Lower leg skin (tissue), 3 donors: Measurements from ENCODE around the gene DNMT3A.

ENCODE experiments used
- CTCF ChIP-seq, 3 donors: fragments of 450-650 bp; IDR thresholded peaks; one replicate each; pipeline ENCODE4 v1.5.1; 2016; ENCODE audit warnings: antibody characterized with exemption in 3 of 3, mild to moderate bottlenecking in 3 of 3, moderate library complexity in 2 of 3
- POLR2A ChIP-seq, 2 donors: fragments of 450-650 bp; IDR thresholded peaks; one replicate each; pipeline ENCODE4 v1.6.1; 2016 to 2017; ENCODE audit warnings: antibody characterized with exemption in 2 of 2, mild to moderate bottlenecking in 1 of 2, moderate library complexity in 1 of 2

GRCh38 chr2:25373269-25373981 is 31.7 kb upstream of the DNMT3A start:
- TF ChIP-seq CTCF (IDR thresholded peaks at IDR 0.05) (no peak), POLR2A (IDR thresholded peaks at IDR 0.05) (no peak)
